Panc1 (cell line): ENCODE measurements around the gene CA5A. TPM values are rescaled to one million over a fixed set of nuclear protein-coding genes. Genes with fewer than 3 reads are reported as not detected.

ENCODE experiments used
- total RNA-seq: library from RNA; stranded (reverse); gene quantifications from one replicate; pipeline ENCODE4 v1.2.1, GENCODE V29; 2021; ENCODE audit not compliant: unreplicated experiment

Gene CA5A
- total RNA-seq, 1 experiment from 2014 or later: not detected

Other genes starting within 250 kb of the CA5A start
- gene KLHDC4, start 170.5 kb downstream of the CA5A start, total RNA-seq: 50.7 TPM
- 231 TPM for gene SLC7A5, start 67.0 kb downstream of the CA5A start, total RNA-seq
- 22.6 TPM for gene BANP, start 14.9 kb upstream of the CA5A start, total RNA-seq